Epithelial cell of prostate (primary cell): ENCODE data around the gene WWC2.
"Not testable (repeated sequence)": the region's sequence is repeated elsewhere in the genome, so short reads cannot be mapped to it uniquely, and the experiment has no call there.

Experiments used
- DNase-seq: peaks from one replicate; pipeline ENCODE4 v3.0.0-alpha.2; 2011; ENCODE audit warnings: low read depth, low spot score
- H3K27ac ChIP-seq: fragments of 450-650 bp; 2 replicates; pipeline ENCODE4 v1.5.1; 2017; ENCODE audit warnings: mild to moderate bottlenecking

Gene WWC2

DNA sequence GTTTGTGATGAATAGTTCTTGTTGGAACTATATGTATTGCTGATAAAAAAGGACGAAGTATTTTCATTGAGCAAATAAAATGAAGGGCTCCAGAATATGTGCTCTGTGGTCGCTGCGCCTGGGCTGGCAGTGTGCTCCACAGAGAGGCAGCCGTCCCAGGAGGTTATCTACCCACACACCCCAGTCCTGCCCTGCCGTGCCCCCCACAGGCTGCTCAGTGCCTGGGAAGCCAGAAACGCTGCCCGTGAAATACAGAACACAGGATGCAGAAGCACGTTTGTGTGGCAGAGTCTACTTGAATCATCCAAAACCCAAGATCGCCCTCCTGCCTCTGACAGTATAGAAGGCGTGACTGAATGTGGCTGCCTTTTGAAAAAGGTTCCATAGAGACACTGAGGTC, 219.6 kb downstream of the WWC2 start:
- no peak for DNase-seq
- H3K27ac ChIP-seq: no peak overlapping the region

DNA sequence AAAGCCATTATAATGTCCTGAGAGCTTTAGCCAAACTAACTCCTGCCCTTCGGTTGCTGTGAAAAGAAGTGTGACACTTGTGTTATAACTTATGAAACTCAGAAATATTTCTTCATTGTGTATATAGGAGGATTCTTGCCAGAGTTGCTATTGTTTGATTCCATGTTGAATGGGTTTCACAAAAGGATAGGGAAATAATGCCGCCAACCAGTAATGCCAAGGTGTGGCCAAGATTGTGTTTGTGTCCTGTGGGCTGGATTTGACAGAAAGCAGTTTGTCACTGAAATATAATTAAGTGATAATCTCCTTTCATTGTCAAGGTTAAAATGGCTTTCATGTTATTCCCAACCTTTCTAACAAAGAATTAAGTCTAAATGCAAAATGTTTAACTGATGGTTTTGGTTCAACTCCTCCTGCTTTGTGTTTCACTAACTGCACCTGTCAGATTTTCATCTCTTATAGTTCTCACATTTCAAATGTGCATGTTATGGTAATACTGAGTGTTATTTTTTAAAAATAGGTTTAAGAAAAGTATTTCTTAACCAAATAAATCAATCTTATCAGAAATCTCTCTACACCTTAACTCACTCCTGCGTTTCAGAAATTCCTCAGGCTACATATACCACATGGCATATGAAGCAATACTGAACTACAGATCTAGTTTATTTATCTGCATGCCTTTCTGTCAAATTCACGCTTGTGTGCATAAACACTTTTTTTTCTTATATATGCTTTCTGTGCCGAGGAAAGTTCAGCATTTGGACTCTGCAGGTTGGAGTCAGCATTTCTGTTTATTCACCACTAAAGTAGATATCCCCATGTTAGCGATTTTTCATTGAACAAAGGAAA, 221.4 kb downstream of the WWC2 start, which contains the start of gene CLDN22:
Gene CLDN22, minus strand, starts transcription at position 66 of the 849 bp plus-strand sequence. Its CDS starts 58 bp downstream, at position 8.
- no peak for DNase-seq
- H3K27ac ChIP-seq: no peak within 1 kb of the TSS

DNA sequence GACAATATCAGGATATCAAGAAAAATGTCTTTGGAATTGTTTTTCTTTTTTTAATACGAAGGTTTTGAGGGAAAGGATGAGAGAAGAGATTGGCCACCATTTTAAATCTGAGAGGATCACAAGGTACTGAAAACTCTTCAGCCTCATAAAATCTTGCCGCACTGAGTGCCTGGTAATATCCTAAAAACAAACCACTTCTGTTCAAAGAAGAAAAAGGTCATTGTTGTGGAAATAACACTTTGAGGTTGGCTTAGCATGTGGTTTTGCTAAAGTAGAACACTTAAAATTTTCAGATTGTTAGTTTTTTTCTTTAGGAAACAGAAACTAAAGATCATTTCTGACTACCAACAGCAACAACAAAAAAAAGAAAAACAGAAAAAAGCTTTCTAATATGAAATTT, 222.0 kb downstream of the WWC2 start:
- no peak for DNase-seq
- H3K27ac ChIP-seq: no peak overlapping the region

DNA sequence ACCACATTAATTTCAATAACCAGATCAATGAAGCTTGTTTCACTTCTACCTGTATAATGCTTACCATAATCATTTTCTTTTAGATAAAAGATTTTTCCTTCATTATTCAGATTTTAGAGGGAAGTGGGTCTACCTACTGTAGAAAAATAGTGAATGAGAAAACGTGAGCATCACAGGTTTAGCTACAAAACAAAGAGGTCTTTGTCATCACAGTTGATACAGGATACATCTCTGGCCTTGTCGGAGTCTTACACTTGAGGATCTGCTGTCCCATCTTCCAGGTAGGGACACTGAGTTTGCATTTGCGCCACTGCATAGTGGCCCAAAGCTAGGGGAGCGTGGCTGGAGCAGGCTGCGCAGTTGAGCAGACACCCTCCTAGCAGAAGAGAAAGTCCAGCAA, 222.5 kb downstream of the WWC2 start:
- no peak overlapping the region for H3K27ac ChIP-seq
- no peak for DNase-seq

DNA sequence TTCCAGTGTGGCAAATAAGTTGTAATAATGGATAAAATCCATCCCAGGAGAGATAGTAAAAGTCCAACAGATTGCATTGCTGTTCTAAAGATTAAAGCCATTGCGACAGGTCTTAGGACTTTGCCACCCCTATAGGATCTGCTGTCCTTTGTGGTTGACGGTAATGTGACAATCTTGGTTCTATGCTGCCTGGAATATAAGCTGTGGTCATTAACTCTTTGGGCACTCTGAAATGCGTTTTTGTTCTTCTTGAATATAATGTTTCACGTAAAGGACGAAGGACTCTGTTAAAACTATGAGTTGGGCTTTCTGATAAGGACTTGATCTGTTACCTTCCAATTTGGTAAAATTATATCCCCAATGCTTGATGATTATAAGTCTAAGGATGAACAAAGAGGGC, 223.3 kb downstream of the WWC2 start, which contains the start of gene CLDN24:
Gene CLDN24, minus strand, starts transcription at position 101 of the 400 bp plus-strand sequence. Its CDS starts 0 bp downstream, at position 101.
- no peak within 1 kb of the TSS for H3K27ac ChIP-seq
- no peak for DNase-seq

DNA sequence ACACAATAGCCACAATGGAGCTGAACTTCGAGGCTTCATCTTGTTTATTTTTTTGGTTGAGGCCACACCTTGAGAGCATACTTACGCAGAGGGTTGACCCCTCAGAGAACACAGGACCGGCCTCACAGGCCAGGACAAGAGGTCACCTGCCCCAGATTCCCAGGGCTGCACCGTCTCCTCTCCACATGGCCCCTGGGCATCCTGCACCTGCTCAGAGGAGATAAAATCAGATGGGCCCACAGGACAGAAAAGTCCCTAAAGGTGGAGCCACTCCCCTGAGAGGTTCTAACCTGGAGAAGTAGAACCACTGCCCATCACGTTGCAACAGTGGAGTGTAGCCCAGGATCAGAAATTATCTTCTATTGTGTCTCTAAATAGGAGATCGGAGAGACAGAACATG, 224.2 kb downstream of the WWC2 start:
- DNase-seq: no peak
- H3K27ac ChIP-seq: no peak overlapping the region

DNA sequence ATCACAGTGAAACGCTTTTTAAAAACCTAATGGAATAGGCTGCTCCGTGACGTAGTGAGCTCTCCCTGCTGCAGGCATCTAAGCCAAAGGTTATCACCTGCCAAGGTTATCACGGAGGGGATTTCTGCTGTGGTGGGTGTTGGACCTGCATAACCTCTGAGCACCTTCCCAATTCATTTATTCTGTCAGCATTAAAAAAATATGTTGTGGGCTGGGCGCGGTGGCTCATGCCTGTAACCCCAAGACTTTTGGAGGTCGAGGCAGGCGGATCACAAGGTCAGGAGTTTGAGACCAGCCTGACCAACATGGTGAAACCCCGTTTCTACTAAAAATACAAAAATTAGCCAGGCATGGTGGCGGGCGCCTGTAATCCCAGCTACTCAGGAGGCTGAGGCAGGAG, 225.0 kb downstream of the WWC2 start:
- DNase-seq, H3K27ac ChIP-seq: not testable (repeated sequence)

DNA sequence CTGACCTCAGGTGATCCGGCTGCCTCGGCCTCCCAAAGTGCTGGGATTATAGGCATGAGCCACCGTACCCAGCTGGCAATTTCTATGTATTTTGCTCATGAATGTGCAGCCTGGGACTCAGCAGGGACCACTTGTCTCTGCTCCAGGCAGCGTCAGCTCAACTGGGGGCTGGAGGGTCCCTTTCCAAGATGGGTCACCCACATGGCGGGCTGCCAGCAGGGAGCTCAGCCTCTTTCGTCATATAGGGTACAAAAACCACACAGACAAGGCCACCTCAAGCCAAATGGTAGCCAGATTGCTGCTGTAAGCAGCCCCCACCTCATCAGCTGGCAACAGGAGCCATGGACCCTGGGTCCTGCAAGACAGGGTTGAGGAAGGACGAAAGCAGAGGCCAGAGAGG, 225.6 kb downstream of the WWC2 start:
- H3K27ac ChIP-seq: no peak overlapping the region
- DNase-seq: no peak

DNA sequence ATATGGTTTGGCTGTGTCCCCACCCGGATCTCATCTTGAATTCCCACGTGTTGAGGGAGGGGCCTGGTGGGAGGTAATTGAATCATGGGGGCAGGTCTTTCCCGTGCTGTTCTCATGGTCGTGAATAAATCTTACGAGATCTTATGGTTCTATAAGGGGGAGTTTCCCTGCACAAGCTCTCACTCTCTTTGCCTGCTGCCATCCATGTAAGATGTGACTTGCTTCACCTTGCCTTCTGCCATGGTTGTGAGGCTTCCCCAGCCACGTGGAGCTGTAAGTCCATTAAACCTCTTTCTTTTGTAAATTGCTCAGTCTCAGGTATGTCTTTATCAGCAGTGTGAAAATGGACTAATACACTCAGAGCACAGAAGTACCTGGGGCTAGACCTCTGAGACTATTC, 227.3 kb downstream of the WWC2 start:
- DNase-seq, H3K27ac ChIP-seq: not testable (repeated sequence)

DNA sequence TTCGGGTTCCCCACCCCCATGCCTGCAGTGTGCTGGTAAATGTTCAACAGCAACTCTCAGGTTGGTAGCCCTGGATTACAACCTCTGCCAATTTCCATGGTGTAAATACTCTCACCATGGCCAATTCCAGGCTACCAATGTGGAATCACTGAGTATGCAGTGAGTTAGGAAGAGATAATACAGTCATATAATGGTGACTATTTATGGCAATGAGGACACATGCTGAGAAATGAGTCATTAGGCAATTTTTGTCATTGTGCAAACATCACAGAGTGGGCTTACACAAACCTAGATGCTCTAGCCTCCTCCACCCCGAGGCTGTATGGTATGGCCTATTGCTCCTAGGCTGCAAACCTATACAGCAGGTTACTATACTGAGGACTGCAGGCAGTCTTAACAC, 227.8 kb downstream of the WWC2 start:
- no peak overlapping the region for H3K27ac ChIP-seq
- no peak for DNase-seq

DNA sequence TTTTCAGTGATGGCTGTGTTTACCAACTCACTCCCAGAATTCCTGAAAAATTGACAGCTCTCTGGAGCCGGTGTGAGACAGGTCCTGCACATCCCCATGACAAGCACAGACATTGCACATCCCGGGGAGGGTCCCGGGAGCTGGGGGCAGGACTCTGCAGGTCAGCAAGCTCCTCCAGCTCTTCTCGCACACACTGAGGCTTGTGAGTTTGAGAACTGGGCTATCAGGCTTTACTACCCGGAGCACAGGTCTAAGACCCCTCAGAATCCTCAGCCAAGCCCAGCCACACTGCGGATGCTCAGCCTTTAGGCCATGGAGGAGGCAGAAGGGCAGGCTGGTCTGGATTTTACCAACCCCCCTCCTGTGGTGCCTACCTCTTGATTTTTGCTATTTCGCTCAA, 228.8 kb downstream of the WWC2 start:
- H3K27ac ChIP-seq: no peak overlapping the region
- DNase-seq: no peak

DNA sequence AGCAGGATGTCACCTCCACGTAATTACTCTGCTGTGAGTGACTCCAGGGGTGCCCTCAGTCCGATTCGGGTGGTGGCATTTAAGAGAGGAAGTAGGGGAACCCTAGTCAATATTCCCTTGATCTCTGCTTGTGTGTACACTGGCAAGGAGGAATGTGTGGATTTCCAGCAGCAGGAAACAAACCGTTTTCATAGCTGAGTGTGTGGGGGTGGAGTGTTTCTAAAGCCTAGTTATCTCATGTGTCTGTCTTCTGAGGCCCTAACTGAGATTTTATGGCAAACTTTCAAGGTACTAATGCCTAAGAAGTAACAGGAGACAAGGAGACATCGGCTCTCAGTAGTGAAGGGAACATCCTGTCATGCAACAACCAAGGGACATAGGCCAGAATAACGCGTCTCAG, 229.8 kb downstream of the WWC2 start:
- no peak overlapping the region for H3K27ac ChIP-seq
- no peak for DNase-seq

DNA sequence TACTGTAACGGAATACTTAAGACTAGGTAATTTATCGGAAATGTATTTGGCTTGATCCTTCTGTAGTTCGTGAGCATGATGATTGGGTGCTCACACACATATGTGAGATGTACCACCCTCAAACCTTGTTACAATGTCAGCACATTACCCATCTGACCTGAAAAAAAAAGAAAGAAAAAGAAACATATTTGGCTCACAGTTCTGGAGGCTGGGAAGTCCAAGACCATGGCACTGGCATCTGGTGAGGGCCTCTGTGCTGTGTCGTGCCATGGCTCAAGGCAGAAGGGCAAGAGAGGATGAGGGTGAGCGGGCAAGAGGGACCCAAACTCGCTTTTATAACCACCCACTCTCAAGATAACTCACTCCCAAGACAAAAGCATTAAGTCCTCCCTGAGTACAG, 230.2 kb downstream of the WWC2 start:
- DNase-seq: no peak
- no peak overlapping the region for H3K27ac ChIP-seq

DNA sequence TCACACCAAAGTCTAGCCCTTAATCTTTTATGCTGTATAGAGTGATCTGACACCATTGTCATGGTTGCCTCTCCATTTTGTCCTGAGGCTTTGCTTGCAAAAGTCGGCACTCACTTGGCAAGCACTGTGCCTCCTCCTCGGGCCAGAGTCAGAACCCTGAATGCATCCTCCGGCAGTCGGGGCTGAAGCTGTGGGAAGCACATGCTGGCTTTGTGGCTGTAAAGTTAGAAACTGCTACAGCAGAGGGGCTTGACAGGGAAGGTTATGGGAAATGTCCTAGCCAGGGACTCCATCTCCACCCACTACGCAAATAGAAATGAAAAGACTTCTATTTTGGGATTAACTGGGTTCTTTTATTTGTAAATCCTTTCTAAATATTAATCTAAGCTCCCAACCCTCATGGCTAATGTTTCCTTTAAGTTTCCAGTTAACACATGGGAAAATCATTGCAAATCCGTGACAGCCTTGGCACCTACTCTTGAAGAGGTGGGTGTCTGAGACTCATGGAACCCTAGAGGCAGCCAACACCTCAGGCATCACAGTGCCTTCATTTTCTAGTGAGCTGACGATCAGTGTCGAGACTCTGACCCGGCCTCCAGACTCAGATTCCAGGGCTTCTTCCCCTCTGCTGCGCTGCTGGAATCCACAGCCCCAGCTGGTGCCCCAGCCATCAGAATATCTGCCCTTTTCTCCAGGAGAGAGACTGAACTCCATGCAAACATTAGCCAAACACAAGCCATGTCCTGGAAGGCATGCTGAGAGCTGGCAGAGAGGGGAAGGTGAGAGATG, 231.1 kb downstream of the WWC2 start:
- DNase-seq: no peak

DNA sequence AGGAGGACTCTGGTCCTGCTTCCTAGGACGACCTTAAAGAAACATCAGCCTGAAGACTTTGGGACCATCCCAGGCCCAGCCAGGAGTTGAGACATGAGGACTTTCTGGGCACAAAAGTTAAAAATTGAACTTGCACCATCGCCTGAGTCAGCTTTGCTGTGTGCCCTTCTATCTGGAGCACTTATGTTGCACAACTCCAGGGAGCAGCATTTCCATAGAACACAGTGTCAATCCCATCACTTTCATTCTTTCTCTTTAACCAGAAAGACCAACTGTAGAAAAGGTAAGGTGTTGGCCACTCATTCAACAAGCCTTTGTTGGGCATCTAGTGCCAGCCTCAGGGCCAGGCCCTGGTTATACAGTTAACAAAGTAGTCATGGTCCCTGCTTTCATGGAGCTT, 231.8 kb downstream of the WWC2 start:
- no peak for DNase-seq
- no peak overlapping the region for H3K27ac ChIP-seq

More for the DNA sequence above, 231.1 kb downstream of the WWC2 start:
- H3K27ac ChIP-seq: no peak overlapping the region

DNA sequence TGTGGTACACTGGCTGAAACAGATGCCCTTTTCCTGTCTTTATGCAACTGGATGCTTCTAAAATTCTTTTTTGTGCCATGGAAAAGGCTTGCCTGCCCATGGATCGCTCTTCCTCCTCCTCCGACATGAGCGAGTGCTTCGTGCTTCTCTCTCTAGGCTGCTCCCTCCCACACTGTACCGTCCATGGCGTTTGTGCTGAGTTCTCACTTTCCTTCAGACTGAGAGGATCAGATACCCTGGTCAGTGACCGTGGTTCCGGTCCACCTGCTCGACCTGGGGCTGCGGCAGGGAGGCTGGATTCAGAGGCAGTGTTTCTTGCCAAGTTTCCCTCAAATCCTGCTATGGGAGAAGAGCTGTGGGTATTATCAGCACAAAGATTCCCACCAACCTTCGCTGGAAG, 233.4 kb downstream of the WWC2 start:
- no peak for DNase-seq

DNA sequence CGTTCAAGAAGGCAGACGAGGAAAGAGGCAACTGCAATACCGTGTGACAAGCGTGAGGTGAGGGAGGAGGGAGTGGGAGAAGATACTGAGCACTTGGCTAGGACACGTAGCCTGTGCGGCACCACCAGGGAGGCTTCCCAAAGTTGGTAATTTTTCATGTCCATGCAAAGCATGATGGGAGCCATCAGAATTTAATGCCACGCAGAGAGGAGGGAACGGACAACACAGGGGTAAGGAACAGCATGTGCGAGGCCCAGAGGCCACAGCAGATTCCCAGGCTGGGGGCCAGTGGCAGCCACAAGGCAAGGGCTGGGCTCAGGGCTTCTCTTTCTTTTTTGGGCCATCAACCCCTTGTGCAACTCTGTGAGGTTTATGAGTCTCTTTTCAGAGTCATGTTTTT, 234.1 kb downstream of the WWC2 start:
- H3K27ac ChIP-seq: no peak overlapping the region
- no peak for DNase-seq

More for the DNA sequence above, 233.4 kb downstream of the WWC2 start:
- H3K27ac ChIP-seq: no peak overlapping the region

DNA sequence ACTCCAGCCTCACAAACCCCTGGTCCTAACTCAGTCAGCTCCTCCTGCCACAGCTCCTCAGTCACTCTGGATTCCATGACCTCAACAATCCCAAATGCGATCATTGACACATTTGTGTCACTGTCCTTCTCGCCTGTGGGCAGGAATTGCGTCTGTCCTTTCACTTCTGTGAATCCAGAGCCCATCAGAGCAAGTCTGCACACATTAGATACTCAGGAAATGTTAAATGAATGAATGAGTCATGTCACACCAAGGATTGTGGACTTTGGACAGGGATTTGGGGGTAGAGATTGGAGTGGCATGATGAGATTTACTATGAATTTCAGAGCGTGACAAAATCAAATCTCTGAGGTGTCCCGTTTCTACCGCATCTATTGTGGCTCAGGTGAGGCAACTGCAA, 234.9 kb downstream of the WWC2 start:
- H3K27ac ChIP-seq: peak overlapping the region; percentile 71
- DNase-seq: no peak

DNA sequence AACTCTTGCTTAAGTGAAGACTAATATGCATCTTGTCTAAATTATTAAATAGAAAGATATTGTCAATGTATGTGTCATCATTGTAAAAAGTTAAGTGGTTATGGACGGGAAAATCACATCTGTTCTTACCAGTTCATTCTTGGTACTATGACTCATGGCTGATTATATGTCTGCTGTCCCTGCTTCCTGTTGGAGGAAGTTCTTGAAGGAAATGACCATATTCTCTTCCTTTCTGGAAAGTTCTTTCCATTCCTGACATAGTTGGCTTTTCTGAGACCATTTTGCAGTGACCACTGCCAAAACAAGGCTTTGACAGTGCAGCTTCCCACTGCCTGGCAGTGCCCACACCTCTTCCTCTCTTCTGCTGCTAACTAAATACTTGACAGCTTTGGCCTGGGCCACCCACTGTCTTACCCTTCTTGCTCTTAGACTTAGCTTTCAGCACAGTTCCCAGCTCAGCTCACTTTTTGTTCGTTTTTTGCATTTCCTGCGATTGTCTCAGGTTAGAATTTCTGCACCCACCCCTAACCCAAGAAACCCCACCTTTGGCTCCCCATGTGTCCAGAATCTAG, 236.4 kb downstream of the WWC2 start:
- peak; percentile 76 for DNase-seq
- H3K27ac ChIP-seq: peak overlapping the region; percentile 71

DNA sequence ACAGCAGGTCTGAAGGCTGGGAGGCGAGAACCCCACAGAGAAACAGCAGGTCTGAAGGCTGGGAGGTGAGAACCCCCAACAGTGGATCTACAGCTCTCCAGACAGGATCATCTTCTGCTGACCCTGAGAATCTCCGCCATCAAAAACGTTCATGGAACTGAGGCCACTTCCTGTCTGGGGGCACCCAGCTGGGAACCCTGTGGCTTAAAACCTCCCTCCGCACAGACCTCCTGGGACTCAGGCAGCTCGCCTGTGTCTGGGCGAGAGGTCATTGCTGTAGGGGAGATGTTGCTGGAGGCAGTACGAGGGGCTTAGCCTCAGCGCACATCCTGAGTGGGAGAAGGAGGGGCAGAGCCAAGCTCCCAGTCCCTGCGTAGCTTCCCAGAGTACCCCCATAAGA, 238.3 kb downstream of the WWC2 start:
- no peak for DNase-seq
- no peak overlapping the region for H3K27ac ChIP-seq

DNA sequence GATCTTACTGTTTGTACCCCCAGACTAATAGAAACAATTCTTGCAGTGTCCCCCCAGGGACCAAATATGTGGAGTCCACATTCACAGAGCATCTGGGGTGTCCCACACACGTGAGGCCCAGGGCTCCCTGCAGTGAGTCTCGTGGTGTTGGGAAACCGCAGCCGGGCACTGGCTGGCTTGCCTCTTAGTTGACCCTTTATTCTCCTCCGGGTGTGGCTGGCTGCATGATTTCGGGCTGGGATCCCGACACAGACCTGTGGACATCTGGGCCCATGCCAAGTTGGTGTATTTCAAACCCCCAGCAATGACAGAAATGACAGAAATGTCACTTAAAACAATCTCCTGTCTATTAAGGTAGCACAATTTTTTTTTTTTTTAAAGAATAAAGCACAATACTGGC, 238.8 kb downstream of the WWC2 start:
- no peak overlapping the region for H3K27ac ChIP-seq
- DNase-seq: no peak
